ENCODE measurements around the gene KLHL7. TPM values are rescaled to one million over a fixed set of nuclear protein-coding genes. Genes with fewer than 3 reads are reported as not detected.

KLHL7 gene
- total RNA-seq, 2 donors from 2014 or later: 37.5 to 54.6 TPM

DNA sequence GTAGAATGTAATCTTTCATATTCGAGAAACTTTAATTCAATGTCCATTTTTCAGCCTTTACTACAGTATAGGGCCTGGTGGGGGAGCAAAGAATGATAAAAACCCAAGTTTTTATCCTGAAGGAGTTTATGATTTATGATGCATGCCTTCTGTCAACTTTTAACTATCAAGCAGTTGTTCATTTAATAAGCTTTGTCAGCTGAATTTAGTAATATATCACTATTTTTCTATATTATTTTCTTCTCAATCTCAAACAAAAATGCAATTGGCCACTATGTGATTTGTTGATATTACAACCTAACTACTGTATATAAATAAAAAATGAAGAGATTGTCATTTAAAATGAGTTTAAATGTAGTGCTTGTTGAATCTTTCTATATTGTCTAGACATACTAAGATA lies 78.7 kb downstream of the KLHL7 start:
- peaks cover 31% of the 10 kb centered on the region for H3K36me3 Mint-ChIP-seq (ENCODE audit: low read depth)
- no peaks in the 10 kb centered on the region for H3K9me3 ChIP-seq (ENCODE audit: control insufficient read depth, low read length)
- H3K9ac ChIP-seq (ENCODE audit: extremely low read depth, low read length, poor library complexity, severe bottlenecking): no peak overlapping the region
- TF ChIP-seq, protein P1, sequence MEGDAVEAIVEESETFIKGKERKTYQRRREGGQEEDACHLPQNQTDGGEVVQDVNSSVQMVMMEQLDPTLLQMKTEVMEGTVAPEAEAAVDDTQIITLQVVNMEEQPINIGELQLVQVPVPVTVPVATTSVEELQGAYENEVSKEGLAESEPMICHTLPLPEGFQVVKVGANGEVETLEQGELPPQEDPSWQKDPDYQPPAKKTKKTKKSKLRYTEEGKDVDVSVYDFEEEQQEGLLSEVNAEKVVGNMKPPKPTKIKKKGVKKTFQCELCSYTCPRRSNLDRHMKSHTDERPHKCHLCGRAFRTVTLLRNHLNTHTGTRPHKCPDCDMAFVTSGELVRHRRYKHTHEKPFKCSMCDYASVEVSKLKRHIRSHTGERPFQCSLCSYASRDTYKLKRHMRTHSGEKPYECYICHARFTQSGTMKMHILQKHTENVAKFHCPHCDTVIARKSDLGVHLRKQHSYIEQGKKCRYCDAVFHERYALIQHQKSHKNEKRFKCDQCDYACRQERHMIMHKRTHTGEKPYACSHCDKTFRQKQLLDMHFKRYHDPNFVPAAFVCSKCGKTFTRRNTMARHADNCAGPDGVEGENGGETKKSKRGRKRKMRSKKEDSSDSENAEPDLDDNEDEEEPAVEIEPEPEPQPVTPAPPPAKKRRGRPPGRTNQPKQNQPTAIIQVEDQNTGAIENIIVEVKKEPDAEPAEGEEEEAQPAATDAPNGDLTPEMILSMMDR (conservative IDR thresholded peaks at IDR 0.05): no peak
- WGBS, 2 experiments (ENCODE audit: insufficient coverage in 1 of 2, insufficient read length in 1 of 2): 80 to 100% methylated on average over 1 of the region's 1 CpG
- no peaks in the 10 kb centered on the region for H3K9me3 Mint-ChIP-seq
- no peak overlapping the region for H3K4me3 Mint-ChIP-seq
- no peak overlapping the region for H3K27ac Mint-ChIP-seq
- peak overlapping the region; percentile 96 for H3K4me3 ChIP-seq (ENCODE audit: low read length)
- no peaks in the 10 kb centered on the region for H3K4me1 ChIP-seq (ENCODE audit: control insufficient read depth, insufficient read depth, low read length)
- H3K4me1 Mint-ChIP-seq: peaks cover 4% of the 10 kb centered on the region
- peaks cover under 1% of the 10 kb centered on the region for H3K27me3 ChIP-seq (ENCODE audit: control insufficient read depth, insufficient read depth, low read length, poor library complexity, severe bottlenecking)
- H3K27ac ChIP-seq (ENCODE audit: low read depth, low read length): no peak overlapping the region
- no peak for DNase-seq
- H3K27me3 Mint-ChIP-seq (ENCODE audit: insufficient read depth): peaks cover 4% of the 10 kb centered on the region
- peaks cover 46% of the 10 kb centered on the region for H3K36me3 ChIP-seq (ENCODE audit: control insufficient read depth, insufficient read depth, low read length)

DNA sequence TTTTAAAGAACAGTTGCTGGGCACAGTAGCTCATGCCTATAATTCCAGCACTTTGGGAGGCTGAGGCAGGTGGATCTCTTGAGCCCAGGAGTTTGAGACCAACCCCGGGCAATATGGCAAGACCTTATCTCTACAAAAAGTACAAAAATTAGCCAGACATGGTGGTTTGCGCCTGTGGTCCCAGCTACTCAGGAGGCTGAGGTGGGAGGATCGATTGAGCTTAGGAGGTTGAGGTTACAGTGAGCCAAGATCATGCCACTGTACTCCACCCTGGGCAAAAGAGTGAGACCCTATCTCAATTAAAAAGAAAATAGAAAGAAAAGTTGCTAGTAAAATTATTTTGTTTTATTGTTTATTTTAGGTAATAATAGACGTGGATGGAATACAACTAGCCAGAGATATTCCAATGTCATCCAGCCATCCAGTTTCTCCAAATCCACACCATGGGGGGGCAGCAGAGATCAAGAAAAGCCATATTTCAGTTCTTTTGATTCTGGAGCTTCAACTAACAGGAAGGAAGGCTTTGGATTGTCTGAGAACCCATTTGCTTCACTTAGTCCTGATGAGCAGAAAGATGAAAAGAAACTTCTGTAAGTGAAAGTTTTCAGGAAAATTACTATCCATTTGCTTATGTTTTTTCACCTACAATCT lies 79.2 kb downstream of the KLHL7 start:
- H3K9me3 ChIP-seq (ENCODE audit: control insufficient read depth, low read length): no peaks in the 10 kb centered on the region
- no peak overlapping the region for H3K27ac ChIP-seq (ENCODE audit: low read depth, low read length)
- no peaks in the 10 kb centered on the region for H3K4me1 ChIP-seq (ENCODE audit: control insufficient read depth, insufficient read depth, low read length)
- 80 to 97% methylated on average over 1 to 4 of the region's 4 CpGs for WGBS, 2 experiments (ENCODE audit: insufficient coverage in 1 of 2, insufficient read length in 1 of 2)
- peaks cover 37% of the 10 kb centered on the region for H3K36me3 Mint-ChIP-seq (ENCODE audit: low read depth)
- H3K27ac Mint-ChIP-seq: no peak overlapping the region
- H3K36me3 ChIP-seq (ENCODE audit: control insufficient read depth, insufficient read depth, low read length): peaks cover 48% of the 10 kb centered on the region
- DNase-seq: peak; percentile 52
- H3K4me1 Mint-ChIP-seq: peaks cover 4% of the 10 kb centered on the region
- H3K27me3 ChIP-seq (ENCODE audit: control insufficient read depth, insufficient read depth, low read length, poor library complexity, severe bottlenecking): no peaks in the 10 kb centered on the region
- no peak overlapping the region for H3K9ac ChIP-seq (ENCODE audit: extremely low read depth, low read length, poor library complexity, severe bottlenecking)
- TF ChIP-seq, protein P1 (conservative IDR thresholded peaks at IDR 0.05): peak; percentile 46
- H3K4me3 Mint-ChIP-seq: no peak overlapping the region
- H3K27me3 Mint-ChIP-seq (ENCODE audit: insufficient read depth): peaks cover 3% of the 10 kb centered on the region
- no peak overlapping the region for H3K4me3 ChIP-seq (ENCODE audit: low read length)
- H3K9me3 Mint-ChIP-seq: no peaks in the 10 kb centered on the region

GRCh38 chr7:23185980-23186379 lies 80.4 kb downstream of the KLHL7 start:
- Histone ChIP-seq H3K4me3 (ENCODE audit: low read length) (no peak overlapping the region), H3K4me1 (ENCODE audit: control insufficient read depth, insufficient read depth, low read length) (no peaks in the 10 kb centered on the region), H3K27me3 (ENCODE audit: control insufficient read depth, insufficient read depth, low read length, poor library complexity, severe bottlenecking) (no peaks in the 10 kb centered on the region), H3K9ac (ENCODE audit: extremely low read depth, low read length, poor library complexity, severe bottlenecking) (no peak overlapping the region), H3K36me3 (ENCODE audit: control insufficient read depth, insufficient read depth, low read length) (peaks cover 59% of the 10 kb centered on the region), H3K9me3 (ENCODE audit: control insufficient read depth, low read length) (no peaks in the 10 kb centered on the region), H3K27ac (ENCODE audit: low read depth, low read length) (no peak overlapping the region)
- Mint-ChIP-seq H3K9me3 (no peaks in the 10 kb centered on the region), H3K36me3 (ENCODE audit: low read depth) (peaks cover 43% of the 10 kb centered on the region), H3K4me1 (peaks cover 4% of the 10 kb centered on the region), H3K4me3 (no peak overlapping the region), H3K27me3 (ENCODE audit: insufficient read depth) (no peaks in the 10 kb centered on the region), H3K27ac (no peak overlapping the region)
- TF ChIP-seq, protein P1 (conservative IDR thresholded peaks at IDR 0.05): no peak
- WGBS, 2 experiments (ENCODE audit: insufficient coverage in 1 of 2, insufficient read length in 1 of 2): 60% methylated on average over 1 of the region's 1 CpG; no CpG with 5 or more reads in 1 of the 2 experiments
- DNase-seq: no peak

Measured in endodermal cell (in vitro differentiated cells).